C4-2B (cell line): ENCODE data around the gene RBM10.

Source experiments
- H3K27ac ChIP-seq: fragments of 450-650 bp; 2 replicates; pipeline ENCODE4 v1.5.1; 2017
- CTCF ChIP-seq: fragments of 450-650 bp; conservative IDR thresholded peaks from 2 replicates; pipeline ENCODE4 v1.5.1; 2017; ENCODE audit warnings: mild to moderate bottlenecking
- ZFX ChIP-seq: fragments of 450-650 bp; IDR thresholded peaks from 2 replicates; pipeline ENCODE4 v1.6.1; 2017

RBM10 gene

DNA sequence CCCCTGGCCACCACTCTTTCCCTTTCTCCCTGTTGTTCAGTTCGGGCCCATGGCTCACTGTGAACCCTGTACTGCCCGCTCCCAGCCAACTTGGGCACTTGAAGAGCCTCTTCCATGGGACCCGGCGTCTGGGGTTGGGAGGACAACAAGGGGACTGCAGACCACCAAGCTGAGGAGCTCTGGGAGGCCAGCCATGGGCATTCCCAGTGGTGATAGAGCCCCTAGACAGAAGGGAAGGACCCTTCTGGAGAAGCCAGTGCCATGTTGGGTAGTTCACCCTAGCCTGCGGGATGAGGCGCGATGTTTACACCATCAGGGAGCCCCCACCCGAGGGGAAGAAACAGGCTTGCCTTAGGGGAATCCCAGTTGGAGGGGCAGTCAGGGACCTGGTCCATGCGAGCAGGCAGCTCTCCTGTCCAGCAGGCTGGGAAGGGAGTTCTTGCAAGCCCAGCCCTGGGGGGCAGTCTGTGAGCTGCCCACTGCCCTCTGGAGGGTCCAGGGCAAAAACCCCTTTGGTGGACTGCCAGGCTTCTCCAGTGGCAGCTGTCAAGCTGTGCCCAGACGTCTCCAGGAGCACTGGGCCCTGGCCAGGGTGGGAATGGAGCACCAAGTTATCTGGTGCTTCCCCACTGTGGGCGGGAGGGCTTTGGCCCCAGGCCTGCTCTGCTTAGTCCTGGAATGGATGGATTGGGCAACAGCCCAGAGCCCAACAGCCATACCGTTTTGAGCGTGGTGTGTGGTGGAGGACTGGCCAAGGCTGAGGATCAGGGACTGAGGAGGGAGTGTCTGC is 24.9 kb downstream of the RBM10 start:
- no peak overlapping the region for H3K27ac ChIP-seq
- no peak for TF ChIP-seq CTCF
- no peak for TF ChIP-seq ZFX

DNA sequence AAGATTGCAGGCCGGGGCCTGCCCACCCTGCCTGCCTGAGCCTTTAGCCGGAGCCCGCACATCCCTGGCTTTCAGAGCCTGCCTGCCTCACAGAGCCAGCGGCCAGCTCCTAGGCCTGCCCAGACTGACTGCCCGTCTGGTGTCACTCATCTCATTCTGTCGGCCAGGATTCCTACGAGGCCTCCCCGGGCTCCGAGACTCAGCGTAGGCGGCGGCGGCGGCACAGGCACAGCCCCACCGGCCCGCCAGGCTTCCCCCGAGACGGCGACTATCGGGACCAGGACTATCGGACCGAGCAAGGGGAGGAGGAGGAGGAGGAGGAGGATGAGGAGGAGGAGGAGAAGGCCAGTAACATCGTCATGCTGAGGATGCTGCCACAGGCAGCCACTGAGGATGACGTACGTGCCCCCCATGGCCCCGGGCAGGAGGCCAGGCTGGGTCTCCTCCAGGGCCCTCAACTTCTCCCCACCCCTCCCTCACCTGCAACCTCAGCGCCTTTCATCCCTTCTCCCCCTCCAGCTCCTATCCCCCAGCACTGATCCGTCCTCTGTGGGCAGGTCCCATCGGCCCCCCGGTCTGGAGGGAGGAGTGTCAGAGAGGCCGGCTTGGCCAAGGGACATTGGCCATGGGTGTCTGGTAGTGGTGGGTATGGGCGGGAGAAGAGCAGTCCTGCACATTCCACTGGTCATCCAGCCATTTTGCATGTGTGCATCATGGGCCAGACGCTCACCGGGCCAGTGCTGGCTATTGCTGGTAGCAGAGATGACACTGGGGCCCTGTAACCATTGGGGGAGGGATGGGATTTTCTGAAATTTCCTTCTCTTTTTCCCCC is 26.1 kb downstream of the RBM10 start:
- no peak overlapping the region for H3K27ac ChIP-seq
- no peak for TF ChIP-seq ZFX
- no peak for TF ChIP-seq CTCF

DNA sequence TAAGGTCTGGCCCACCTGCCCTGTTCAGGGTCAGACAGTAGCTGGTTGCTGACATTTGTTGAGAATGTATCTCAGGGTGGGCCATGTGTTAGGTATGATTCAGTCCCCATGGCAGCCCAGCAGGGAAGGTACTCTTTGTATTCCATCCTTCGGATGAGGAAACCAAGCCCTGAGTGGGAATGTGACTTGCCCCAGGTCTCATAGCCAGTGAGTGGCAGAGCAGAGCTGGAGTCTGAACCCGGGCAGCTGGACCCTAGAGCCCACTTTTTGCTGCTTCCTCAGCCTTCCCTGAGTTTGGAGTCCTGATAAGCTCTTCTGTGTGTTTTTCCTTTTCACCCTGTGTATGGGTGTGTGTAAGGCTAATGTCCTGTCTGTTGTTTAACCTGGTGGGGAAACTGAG is 27.0 kb downstream of the RBM10 start:
- H3K27ac ChIP-seq = no peak overlapping the region
- TF ChIP-seq ZFX = no peak
- no peak for TF ChIP-seq CTCF

DNA sequence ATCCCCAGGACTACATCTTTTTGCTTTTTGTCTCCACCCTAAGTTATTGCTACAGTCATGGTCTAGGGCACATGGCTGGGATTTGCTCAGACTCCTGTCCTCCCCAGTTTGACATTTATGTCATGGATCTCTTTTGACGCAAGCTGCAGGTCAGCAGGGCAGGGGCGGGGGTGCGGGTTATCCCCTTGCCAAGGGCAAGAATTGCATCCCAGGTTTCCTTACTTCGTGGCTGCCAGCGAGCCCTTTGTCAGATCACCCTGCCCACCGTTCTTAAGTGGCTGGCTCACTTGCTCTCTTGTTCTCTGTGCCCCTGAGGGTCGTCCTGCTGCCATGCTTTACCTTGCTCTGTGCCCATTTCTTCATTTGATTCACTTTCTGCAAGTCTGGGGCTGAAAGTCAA is 27.5 kb downstream of the RBM10 start:
- no peak for TF ChIP-seq CTCF
- TF ChIP-seq ZFX = no peak
- H3K27ac ChIP-seq = no peak overlapping the region

GRCh38 chrX:47172971-47173792 is 28.2 kb downstream of the RBM10 start:
- no peak overlapping the region for H3K27ac ChIP-seq
- no peak for TF ChIP-seq CTCF
- no peak for TF ChIP-seq ZFX

- TF ChIP-seq ZFX = no peak
- TF ChIP-seq CTCF = no peak
- no peak overlapping the region for H3K27ac ChIP-seq
Observed at GRCh38 chrX:47174376-47174775, 29.4 kb downstream of the RBM10 start.
